HL-60 (cell line): ENCODE measurements around the gene VWA5B2.

ENCODE experiments used
- DNase-seq, 2 experiments: peaks; one replicate each; pipeline ENCODE4 v3.0.0-alpha.2; 2010 to 2020; ENCODE audit warnings: low read depth in 1 of 2, low spot score in 1 of 2
- H3K27ac ChIP-seq: fragments of 250-450 bp; sonication (Bioruptor Pico); replicated peaks from 2 replicates; pipeline ENCODE4 v1.5.1; 2020; ENCODE audit warnings: mild to moderate bottlenecking, moderate library complexity
- H3K27me3 ChIP-seq: fragments of 250-450 bp; sonication (Bioruptor Pico); 2 replicates; pipeline ENCODE4 v1.5.1; 2021; ENCODE audit warnings: mild to moderate bottlenecking, moderate library complexity; ENCODE audit not compliant: insufficient read depth, poor library complexity, severe bottlenecking
- H3K4me3 ChIP-seq: replicated peaks from 2 replicates; pipeline ENCODE4 v1.5.1; 2011; ENCODE audit warnings: mild to moderate bottlenecking, control low read depth, low read length; ENCODE audit not compliant: insufficient read depth
- GABPA ChIP-seq: IDR thresholded peaks from 2 replicates; pipeline ENCODE4 v1.6.1; 2012; ENCODE audit warnings: low read depth
- POLR2AphosphoS5 ChIP-seq: IDR thresholded peaks from 2 replicates; pipeline ENCODE4 v1.6.1; 2012; ENCODE audit warnings: low read depth
- SPI1 ChIP-seq: IDR thresholded peaks from 2 replicates; pipeline ENCODE4 v1.6.1; 2012; ENCODE audit warnings: low read depth, mild to moderate bottlenecking, borderline replicate concordance
- TF ChIP-seq, protein P1 (sequence below): IDR thresholded peaks from 2 replicates; pipeline ENCODE4 v1.6.1; 2012; ENCODE audit warnings: low read depth; ENCODE audit not compliant: insufficient replicate concordance
- TF ChIP-seq, protein P2 (sequence below): IDR thresholded peaks from one replicate; pipeline ENCODE4 v1.5.1; 2011; ENCODE audit warnings: low read length, control low read depth, inconsistent platforms; ENCODE audit not compliant: insufficient read depth

The VWA5B2 gene

DNA sequence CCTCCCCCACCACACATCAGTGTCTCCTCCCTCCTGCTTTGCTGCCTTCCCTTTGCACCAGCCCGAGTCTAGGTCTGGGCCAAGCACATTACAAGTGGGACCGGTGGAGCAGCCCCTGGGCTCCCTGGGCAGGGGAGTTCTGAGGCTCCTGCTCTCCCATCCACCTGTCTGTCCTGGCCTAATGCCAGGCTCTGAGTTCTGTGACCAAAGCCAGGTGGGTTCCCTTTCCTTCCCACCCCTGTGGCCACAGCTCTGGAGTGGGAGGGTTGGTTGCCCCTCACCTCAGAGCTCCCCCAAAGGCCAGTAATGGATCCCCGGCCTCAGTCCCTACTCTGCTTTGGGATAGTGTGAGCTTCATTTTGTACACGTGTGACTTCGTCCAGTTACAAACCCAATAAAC is 45.7 kb upstream of the VWA5B2 start:
- DNase-seq, result no peak
- Histone ChIP-seq H3K4me3 (no peak overlapping the region), H3K27ac (no peak overlapping the region), H3K27me3 (no peaks in the 10 kb centered on the region)
- TF ChIP-seq SPI1 (no peak), GABPA (no peak), POLR2AphosphoS5 (no peak)
- TF ChIP-seq, protein P1, sequence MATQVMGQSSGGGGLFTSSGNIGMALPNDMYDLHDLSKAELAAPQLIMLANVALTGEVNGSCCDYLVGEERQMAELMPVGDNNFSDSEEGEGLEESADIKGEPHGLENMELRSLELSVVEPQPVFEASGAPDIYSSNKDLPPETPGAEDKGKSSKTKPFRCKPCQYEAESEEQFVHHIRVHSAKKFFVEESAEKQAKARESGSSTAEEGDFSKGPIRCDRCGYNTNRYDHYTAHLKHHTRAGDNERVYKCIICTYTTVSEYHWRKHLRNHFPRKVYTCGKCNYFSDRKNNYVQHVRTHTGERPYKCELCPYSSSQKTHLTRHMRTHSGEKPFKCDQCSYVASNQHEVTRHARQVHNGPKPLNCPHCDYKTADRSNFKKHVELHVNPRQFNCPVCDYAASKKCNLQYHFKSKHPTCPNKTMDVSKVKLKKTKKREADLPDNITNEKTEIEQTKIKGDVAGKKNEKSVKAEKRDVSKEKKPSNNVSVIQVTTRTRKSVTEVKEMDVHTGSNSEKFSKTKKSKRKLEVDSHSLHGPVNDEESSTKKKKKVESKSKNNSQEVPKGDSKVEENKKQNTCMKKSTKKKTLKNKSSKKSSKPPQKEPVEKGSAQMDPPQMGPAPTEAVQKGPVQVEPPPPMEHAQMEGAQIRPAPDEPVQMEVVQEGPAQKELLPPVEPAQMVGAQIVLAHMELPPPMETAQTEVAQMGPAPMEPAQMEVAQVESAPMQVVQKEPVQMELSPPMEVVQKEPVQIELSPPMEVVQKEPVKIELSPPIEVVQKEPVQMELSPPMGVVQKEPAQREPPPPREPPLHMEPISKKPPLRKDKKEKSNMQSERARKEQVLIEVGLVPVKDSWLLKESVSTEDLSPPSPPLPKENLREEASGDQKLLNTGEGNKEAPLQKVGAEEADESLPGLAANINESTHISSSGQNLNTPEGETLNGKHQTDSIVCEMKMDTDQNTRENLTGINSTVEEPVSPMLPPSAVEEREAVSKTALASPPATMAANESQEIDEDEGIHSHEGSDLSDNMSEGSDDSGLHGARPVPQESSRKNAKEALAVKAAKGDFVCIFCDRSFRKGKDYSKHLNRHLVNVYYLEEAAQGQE, result no peak
- TF ChIP-seq, protein P2, sequence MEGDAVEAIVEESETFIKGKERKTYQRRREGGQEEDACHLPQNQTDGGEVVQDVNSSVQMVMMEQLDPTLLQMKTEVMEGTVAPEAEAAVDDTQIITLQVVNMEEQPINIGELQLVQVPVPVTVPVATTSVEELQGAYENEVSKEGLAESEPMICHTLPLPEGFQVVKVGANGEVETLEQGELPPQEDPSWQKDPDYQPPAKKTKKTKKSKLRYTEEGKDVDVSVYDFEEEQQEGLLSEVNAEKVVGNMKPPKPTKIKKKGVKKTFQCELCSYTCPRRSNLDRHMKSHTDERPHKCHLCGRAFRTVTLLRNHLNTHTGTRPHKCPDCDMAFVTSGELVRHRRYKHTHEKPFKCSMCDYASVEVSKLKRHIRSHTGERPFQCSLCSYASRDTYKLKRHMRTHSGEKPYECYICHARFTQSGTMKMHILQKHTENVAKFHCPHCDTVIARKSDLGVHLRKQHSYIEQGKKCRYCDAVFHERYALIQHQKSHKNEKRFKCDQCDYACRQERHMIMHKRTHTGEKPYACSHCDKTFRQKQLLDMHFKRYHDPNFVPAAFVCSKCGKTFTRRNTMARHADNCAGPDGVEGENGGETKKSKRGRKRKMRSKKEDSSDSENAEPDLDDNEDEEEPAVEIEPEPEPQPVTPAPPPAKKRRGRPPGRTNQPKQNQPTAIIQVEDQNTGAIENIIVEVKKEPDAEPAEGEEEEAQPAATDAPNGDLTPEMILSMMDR, result no peak

DNA sequence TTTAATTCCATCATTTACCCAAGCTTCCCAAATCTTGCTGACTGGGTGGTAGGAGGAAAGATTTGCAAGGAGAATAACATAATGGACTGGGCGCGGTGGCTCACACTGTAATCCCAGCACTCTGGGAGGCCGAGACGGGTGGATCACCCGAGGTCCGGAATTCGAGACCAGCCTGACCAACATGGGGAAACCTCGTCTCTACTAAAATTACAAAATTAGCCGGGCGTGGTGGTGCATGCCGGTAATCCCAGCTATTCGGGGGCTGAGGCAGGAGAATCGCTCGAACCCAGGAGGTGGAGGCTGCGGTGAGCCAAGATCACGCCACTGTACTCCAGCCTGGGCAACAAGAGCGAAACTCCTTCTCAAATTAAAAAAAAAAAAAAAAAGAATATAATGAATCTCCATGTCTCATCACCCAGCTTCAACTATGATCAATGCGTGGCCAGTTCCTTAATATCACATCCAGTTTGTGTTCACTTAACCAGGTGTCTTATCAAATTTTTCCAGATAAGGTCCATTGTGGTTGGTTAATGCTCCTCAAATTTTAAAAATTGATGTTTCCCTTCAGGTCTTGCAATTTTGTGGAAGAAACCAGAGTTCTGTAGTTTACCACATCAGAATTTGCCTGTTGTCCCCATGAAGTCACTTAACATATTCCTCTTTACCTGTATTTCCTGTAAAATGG is 44.7 kb upstream of the VWA5B2 start:
- TF ChIP-seq SPI1 (no peak), POLR2AphosphoS5 (no peak), GABPA (no peak)
- TF ChIP-seq, protein P2, result no peak
- TF ChIP-seq, protein P1, result no peak
- H3K27me3 ChIP-seq, result no peaks in the 10 kb centered on the region
- DNase-seq, result no peak
- H3K4me3 ChIP-seq, result no peak overlapping the region
- H3K27ac ChIP-seq, result peak overlapping the region; percentile 70

DNA sequence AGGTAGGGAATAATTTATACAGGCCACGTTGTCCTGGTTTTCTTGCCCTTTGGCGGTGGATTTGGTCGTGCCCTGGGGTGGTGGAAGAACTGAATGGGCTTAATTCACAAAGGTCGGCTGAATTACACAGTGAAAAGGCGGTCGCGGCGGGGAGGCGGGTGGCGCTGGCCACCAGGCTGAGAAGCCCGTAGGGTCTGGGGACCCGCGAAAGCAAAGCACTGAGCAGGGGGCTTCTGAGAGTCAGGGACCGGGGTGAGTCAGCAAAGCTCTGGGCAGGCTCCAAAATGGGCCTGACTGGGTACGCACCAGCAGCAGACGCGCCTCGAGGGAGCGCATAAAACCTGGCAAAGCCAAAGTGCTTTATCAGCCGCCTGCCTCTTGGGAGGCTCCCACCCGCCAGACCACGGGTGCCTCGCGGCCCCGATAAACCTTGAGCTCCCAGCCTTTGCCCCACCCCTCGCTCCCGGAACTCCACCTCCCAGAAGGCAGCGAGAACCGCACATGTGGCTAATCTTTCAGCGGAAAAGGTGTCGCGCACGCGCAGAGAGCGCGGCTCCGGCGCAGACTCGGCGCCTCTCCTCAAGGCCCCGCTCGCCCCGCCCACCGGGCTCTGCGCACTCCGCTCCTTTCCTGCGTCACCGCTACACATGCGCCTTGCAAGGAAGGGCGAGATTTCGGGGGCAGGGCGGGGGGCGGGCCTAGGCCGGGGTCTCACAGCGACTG is 43.8 kb upstream of the VWA5B2 start:
- H3K27ac ChIP-seq, result peak overlapping the region; percentile 73
- peak; percentile 64 for TF ChIP-seq POLR2AphosphoS5
- TF ChIP-seq, protein P1, result no peak
- TF ChIP-seq, protein P2, result no peak
- DNase-seq, result peak; percentile 97 to 99
- H3K27me3 ChIP-seq, result no peaks in the 10 kb centered on the region
- peak overlapping the region; percentile 87 for H3K4me3 ChIP-seq
